Activated T-helper 1 cell treated with anti-CD3 and anti-CD28 coated beads, Interleukin-2, amount 50 U/mL, for 16 hours (primary cell): ENCODE results near the gene METTL25B.

ENCODE experiments used
- DNase-seq, 2 donors: peaks; one replicate each; pipeline ENCODE4 v3.0.0-alpha.2; 2020; ENCODE audit warnings: low read depth in 1 of 2, low spot score in 1 of 2

Gene METTL25B

DNA sequence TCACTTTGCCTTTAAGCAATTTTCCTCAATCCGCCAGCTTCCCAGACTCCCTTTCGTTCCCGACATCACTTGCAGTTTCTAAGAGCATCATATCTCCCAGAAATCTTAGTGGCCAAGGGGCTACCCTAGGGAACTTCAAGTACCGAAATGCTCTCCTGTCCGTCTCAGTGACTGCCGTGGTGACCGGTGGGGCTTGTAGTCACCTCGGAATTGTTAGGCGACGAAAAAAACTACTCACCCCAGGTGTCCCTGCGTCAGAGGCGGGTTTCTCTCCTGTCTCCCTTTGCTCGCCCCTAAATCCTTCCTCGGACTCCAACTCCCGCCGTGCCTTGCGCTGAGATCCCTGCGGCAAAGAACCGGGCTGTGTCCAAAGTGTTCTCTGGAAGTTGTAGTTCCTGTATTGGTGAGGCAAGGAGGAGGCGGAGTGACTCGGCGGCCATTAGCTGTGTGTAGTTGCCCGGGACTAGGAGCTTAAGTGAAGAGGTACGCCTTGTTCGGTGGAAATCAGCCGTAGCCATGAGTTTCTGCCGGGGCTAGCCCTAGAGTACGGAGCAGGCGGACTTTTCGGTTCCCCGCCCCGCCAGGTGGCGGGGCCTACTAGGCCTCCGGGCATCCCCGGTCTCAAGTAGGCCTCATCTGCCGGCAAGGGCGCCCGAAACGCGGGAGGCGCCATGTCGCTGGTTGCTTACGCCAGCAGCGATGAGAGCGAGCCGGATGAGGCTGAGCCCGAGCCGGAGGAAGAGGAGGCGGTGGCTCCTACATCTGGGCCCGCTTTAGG, 39.0 kb downstream of the METTL25B start, which contains the start of gene PRCC:
Gene PRCC, plus strand, starts transcription at position 435 of the 778 bp plus-strand sequence. Its CDS starts 237 bp downstream, at position 672.
- DNase-seq, result peak; percentile 91 to 96

DNA sequence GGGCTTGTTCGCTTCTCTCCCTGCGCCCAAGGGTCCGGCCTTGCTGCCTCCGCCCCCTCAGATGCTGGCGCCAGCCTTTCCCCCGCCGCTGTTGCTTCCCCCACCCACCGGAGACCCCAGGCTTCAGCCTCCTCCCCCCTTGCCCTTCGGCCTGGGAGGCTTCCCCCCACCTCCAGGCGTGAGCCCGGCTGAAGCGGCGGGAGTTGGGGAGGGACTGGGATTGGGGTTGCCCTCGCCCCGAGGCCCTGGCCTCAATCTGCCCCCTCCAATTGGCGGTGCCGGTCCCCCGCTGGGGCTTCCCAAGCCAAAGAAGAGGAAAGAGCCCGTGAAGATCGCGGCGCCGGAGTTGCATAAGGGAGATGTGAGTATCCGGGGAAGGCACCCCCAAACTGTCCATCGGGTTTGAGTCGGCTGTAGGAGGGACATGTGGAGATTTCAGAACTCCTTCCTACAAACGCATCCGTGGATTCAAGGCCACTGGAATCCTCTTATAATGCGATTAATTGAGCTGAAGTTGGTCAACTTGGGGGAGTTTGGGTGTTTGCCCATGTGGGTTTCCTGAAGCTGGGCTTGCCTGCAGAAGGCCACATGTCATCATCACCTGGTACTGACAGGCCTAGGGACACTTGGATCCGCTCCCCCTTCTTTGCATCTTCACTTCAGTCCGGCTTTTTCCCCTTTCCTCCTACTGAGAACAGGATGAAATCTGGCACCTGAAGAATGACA, 39.8 kb downstream of the METTL25B start:
- DNase-seq, result no peak

DNA sequence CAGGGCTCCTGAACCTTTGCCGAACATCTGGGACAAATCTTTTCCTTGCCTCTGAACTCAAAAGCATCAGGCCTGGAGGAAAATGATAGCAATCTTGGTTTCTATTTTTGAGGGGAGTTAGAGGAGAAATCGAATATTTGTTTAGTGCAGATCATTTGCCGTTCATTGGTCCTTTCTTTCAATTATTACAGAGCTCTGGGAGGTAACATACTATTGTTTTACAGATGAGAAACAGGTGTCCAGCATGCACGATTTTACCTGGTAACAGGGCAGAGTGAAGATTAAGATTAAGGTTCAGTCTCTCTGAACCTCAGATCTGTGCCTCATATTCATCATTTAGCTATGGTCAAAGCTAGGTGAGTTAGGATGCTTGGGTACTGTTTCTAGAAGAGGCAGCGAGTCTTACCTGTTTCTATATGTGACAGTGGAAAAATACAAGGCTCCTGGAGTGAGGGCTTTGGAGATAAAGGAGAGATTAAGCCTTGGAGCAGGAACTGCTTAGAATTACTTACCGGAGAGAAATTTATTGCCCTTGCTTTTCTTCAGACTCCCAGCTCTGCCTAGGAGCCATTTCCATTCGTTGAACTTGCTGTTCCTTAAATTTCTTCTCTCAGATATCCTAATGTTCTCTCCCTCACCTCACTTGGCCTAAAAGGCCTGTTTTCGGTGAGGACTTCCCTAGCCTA, 40.5 kb downstream of the METTL25B start:
- DNase-seq, result no peak

DNA sequence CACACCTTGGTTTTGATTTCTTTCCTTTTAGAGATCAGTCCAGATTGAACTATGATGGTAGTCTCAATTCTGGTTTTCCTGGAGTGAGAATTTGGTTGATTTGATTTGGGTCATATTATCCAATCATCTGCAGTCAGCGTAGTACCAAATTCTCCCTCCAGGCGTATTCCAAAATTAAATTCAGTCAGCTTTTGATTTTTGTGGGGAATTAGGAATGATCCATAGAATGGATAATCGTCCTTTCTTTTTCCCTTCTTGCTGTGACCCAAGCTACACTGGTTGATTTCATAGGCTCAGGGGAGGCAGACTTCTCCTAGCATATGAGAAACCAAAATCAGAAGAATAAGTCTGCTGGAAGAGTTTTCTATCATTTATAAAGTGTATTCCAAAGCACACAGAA, 44.0 kb downstream of the METTL25B start:
- no peak for DNase-seq

DNA sequence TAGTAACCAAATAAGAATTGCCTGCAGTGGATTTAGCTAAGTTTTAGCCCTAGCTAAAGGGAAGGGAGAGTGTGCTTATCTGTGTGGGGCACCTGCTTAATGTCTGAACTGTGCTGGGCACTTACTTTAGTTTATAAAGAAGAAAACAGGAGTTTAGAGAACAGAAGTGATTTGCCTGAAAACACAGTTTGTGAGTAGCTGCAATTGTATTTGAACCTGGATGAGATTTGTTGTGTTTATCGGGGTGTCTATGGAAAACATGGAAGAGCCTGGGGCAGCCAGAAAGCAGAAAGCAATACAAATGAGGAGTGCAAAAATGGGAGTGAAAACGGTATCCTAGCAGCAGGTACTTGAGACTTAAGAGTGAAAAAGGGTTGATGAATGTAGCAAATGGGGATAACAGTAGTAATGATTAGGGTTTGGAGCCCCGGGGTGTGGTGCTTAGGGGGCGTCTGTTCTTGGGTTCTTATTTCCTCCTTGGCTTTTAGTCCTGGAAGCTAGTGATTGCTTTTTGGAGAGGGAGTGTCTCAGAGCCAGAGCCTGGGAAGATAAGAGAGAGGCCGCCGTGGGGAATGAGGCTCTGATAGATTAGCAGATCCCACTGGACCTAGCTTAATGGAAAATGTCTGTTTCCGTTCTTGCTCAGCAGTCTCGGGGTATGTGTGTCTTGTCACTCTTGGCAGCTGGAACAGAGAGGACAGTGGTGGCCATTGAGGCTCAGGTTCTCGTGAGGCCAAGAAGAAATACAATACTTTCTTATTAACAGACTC, 44.6 kb downstream of the METTL25B start:
- no peak for DNase-seq

DNA sequence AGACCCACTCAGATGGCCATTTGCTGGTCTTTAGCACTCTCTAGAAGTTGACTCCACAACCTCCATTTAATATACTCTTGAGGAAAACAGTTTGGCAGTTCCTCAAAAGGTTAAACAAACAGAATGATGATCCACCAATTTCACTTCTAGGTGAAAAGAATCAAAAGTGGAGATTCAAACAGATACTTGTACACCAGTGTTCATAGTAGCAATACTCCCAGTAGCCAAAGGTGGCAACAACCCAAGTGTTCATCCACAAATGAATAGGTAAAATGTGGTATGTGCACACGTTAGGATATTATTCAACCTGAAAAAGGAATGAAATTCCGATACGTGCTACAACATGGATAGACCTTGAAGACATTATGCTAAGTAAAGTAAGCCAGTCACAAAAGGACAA, 45.3 kb downstream of the METTL25B start:
- DNase-seq, result no peak

DNA sequence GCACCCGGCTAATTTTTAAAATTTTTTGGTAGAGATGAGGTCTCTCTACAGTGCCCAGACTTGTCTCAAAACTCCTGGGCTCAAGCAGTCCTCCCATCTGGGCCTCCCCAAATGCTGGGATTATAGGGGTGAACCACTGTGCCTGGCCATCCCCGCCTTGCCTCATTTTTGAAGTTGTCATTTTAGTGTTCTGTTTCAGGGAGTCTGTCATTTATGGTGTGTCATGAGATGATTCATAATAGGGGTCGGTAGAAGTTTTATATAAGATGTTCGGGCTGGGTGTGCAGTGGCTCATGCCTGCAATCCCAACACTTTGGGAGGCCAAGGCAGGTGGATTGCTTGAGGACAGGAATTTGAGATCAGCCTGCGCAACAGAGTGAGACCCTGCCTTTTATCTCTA, 47.5 kb downstream of the METTL25B start:
- no peak for DNase-seq

DNA sequence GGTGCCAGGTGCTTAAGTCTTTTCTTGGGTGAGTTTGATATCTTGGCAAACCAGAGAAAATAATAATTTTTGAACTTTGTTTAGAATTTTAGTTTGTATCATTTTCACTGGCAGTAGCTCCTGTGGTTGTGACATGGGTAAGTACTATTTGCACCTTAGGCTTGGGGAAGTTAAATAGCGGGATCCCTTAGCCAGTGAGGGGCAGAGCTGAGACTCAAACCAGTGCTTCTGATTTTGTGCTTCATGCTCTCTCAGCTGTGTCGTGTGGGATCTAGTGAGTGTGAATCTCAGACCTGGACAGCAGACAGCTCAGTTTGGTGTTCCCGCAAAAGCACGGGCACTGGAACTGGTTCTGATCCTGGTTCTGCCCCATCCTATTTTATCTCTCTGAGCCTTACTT, 48.7 kb downstream of the METTL25B start:
- DNase-seq, result no peak

DNA sequence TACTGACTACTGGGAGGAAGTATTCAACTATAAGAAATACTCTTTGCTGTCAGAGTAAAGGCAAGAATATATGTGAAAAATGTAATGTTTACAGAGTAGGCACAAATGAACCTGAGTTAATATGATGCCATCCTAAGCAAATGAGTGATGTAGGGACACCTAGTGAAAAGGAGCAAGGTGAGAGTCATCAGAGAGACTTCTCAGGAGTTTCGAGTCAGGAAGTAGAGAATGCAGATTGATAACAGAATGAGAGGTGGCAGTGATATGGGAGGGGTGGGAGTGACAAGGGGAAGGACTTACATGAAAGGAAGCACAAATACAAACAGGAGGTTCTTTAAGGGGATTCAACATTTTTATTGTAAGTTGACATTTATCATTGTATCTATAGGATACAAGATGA, 49.3 kb downstream of the METTL25B start:
- DNase-seq, result no peak

DNA sequence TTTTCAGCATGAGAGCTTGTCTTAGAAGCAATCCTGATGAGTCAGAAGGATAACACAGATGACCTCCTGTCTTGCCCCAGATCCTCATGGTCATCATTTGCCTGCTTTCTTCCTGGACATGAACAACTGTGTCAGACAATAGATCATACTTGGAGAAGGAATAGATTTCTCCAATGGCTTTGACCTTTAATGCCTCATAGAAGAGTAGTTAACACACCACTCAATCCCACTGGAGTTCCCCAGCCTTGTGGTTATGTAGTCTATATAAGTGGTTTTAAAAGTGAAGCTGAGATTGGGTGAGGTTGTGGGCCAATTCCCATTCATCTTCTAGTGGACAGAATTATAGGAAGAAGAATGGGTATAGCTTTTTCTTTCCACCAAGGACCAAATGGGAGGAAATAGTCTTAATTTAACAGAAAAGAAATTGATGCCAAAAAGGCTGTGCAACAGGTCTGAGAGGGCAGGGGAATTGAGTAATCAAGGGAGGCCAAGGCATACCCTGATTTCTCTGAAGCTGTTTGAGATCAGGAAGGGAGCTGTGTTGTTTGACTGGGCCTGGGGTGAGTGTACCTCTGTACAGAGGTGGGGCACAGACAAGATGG, 53.4 kb downstream of the METTL25B start:
- DNase-seq, result no peak

DNA sequence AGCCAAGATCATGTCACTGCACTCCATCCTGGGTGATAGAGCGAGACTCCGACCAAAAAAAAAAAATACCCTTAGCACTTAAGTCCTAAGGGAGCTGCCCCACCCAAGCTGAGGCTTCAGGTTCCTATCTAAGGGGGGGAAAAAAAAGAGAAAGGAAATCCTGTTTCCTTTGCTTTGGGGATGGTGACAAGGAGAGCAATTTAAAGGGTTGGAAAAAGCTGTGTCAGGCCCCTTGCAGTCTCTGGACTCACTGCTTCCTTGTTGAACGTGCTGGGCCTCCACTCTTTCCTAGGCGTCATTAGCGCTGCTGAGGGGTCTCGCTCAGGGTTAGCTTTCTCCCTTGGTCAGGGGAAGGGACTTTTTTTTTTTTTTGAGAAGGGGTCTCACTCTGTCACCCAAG, 57.2 kb downstream of the METTL25B start:
- DNase-seq, result no peak
